A549 treated with Hydrocortisone at 1 μM for 4 hours (cell line): ENCODE measurements around the gene SMPDL3B. TPM values are rescaled to one million over a fixed set of nuclear protein-coding genes. Genes with fewer than 3 reads are reported as not detected.

Experiments used
- total RNA-seq: library from RNA; stranded (reverse); fragments of 200-300 nt; extraction: Qiagen RNA extraction; gene quantifications from 5 replicates; pipeline ENCODE4 v1.2.3, GENCODE V29; 2022

The SMPDL3B gene
- total RNA-seq = 1.3 to 1.6 TPM (median 1.4 TPM) in 5 replicates

GRCh38 chr1:27934818-27935549 lies at the start of gene SMPDL3B:
SMPDL3B (plus strand) TSS chr1:27935000; CDS start chr1:27935184, 184 bp downstream.

DNA sequence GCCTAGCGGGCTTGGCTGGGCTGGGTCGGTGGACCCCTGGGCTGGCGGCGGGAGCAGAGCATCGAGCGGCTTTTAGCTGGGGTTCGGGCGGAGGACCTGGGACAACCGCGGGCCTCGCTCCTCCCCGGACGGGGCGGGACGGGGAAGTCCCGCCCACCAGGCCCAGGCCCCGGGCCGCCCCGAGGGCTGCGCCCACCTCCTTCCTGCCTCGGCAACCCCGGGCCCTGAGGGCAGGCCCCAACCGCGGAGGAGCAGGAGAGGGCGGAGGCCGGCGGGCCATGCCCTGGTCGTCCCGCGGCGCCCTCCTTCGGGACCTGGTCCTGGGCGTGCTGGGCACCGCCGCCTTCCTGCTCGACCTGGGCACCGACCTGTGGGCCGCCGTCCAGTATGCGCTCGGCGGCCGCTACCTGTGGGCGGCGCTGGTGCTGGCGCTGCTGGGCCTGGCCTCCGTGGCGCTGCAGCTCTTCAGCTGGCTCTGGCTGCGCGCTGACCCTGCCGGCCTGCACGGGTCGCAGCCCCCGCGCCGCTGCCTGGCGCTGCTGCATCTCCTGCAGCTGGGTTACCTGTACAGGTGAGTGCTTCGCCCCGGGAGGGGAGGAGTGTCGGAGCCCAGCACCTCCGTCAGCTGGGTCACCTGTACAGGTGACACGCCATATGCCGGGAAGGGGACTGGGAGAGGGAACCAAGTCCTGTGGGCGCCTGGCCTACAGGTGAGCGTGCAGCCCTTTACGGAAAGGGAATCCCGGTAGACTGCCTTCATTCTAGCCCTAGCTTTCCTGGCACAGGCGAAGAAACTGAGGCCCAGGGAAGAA lies 25.2 kb downstream of the SMPDL3B start, which contains the start of gene XKR8:
XKR8 (plus strand) TSS at position 182 of the 812 bp plus-strand sequence; CDS start at position 279, 97 bp downstream.

Other genes with a start within 250 kb of the SMPDL3B start
- 5.3 to 8.2 TPM (median 6.9 TPM) in 5 replicates for gene FAM76A, start 209.0 kb upstream of the SMPDL3B start, total RNA-seq
- 8.1 to 9.7 TPM (median 9.6 TPM) in 5 replicates for gene STX12, start 161.8 kb upstream of the SMPDL3B start, total RNA-seq
- gene PPP1R8, start 104.2 kb upstream of the SMPDL3B start, total RNA-seq = 37.4 to 43.6 TPM (median 37.6 TPM) in 5 replicates
- gene THEMIS2, start 62.5 kb upstream of the SMPDL3B start, total RNA-seq = 0.70 to 0.97 TPM (median 0.85 TPM) in 5 replicates
- gene RPA2, start 20.4 kb upstream of the SMPDL3B start, total RNA-seq = 33.9 to 39.7 TPM (median 37.1 TPM) in 5 replicates
- 4.6 to 6.0 TPM (median 4.9 TPM) in 5 replicates for gene XKR8, start 25.0 kb downstream of the SMPDL3B start, total RNA-seq
- 4.3 to 6.7 TPM (median 5.6 TPM) in 5 replicates for gene EYA3, start 153.6 kb downstream of the SMPDL3B start, total RNA-seq
- 0.10 to 0.22 TPM (median 0.16 TPM) in 5 replicates for gene PTAFR, start 241.7 kb downstream of the SMPDL3B start, total RNA-seq